Lower lobe of right lung (tissue), 2 donors: Measurements from ENCODE around the gene PPP1CB. TPM values are rescaled to one million over a fixed set of nuclear protein-coding genes. Genes with fewer than 3 reads are reported as not detected.

Experiments
- ATAC-seq, 2 donors: fragments of 200-7000 bp; cut with Tn5 transposase; one replicate each; pipeline ENCODE4 v1.9.1; 2020 to 2022; ENCODE audit warnings: mild to moderate bottlenecking in 2 of 2, moderate library complexity in 2 of 2
- DNase-seq: peaks from one replicate; pipeline ENCODE4 v3.0.0-alpha.2; 2020
- H3K27ac ChIP-seq: fragments of 200-600 bp; one replicate; pipeline ENCODE4 v1.8.0; 2022
- H3K27me3 ChIP-seq: fragments of 200-600 bp; one replicate; pipeline ENCODE4 v1.8.0; 2022; ENCODE audit warnings: low read depth
- H3K36me3 ChIP-seq: fragments of 200-600 bp; one replicate; pipeline ENCODE4 v1.8.0; 2022; ENCODE audit warnings: mild to moderate bottlenecking
- H3K4me1 ChIP-seq: fragments of 200-600 bp; one replicate; pipeline ENCODE4 v1.8.0; 2022
- H3K4me3 ChIP-seq: fragments of 200-600 bp; one replicate; pipeline ENCODE4 v1.8.0; 2022; ENCODE audit warnings: mild to moderate bottlenecking
- H3K9me3 ChIP-seq: fragments of 200-600 bp; one replicate; pipeline ENCODE4 v1.8.0; 2022
- intact Hi-C: fragments of 100-400 bp; cut with DNase I; formaldehyde crosslinking; loops from one replicate; pipeline ENCODE4 v1.11.0; 2022
- total RNA-seq: library from RNA; stranded (reverse); fragmentation: NEBNext Ultra II Directional; extraction: Animal tissue kit (Norgen Biotek cat#: 25700); gene quantifications from one replicate; pipeline ENCODE4 v1.2.1, GENCODE V29; 2021
- TF ChIP-seq, protein P1 (sequence below): fragments of 200-600 bp; IDR thresholded peaks from one replicate; pipeline ENCODE4 v1.8.0; 2022; ENCODE audit warnings: antibody characterized with exemption, mild to moderate bottlenecking
- donor health status: DM: no; HTN: yes; CAD: no; lungs with severe emphysema.

PPP1CB gene
- total RNA-seq, 1 donor from 2014 or later: 233 TPM

DNA sequence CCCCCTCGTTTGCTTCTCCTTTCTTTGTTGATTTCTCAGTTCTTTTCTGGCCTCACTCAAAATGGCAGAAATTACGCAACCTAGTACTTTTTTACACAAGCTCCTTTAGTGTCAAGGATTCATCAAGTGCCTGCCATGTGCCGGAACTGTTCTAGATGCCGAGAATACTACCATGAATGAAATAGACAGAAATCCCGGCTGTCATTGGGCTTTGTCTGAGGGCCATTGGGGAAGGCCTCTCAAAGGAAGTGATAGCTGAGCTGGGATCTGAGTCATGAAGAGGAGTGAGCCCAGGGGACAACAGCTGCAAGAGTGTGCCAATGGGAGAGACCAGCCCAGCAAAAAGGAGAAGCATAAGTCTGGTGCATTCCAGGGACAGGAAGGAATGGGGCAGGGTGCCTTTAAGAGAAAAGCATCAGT lies 34.3 kb upstream of the PPP1CB start:
- H3K27ac ChIP-seq: peak overlapping the region; percentile 87
- TF ChIP-seq, protein P1, sequence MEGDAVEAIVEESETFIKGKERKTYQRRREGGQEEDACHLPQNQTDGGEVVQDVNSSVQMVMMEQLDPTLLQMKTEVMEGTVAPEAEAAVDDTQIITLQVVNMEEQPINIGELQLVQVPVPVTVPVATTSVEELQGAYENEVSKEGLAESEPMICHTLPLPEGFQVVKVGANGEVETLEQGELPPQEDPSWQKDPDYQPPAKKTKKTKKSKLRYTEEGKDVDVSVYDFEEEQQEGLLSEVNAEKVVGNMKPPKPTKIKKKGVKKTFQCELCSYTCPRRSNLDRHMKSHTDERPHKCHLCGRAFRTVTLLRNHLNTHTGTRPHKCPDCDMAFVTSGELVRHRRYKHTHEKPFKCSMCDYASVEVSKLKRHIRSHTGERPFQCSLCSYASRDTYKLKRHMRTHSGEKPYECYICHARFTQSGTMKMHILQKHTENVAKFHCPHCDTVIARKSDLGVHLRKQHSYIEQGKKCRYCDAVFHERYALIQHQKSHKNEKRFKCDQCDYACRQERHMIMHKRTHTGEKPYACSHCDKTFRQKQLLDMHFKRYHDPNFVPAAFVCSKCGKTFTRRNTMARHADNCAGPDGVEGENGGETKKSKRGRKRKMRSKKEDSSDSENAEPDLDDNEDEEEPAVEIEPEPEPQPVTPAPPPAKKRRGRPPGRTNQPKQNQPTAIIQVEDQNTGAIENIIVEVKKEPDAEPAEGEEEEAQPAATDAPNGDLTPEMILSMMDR: no peak
- intact Hi-C loops: no loop called here
- DNase-seq (peak; percentile 74), ATAC-seq (peak; percentile 92)
- no peaks in the 10 kb centered on the region for H3K27me3 ChIP-seq
- H3K9me3 ChIP-seq: no peaks in the 10 kb centered on the region
- peaks cover 28% of the 10 kb centered on the region for H3K4me1 ChIP-seq
- H3K4me3 ChIP-seq: no peak overlapping the region
- no peaks in the 10 kb centered on the region for H3K36me3 ChIP-seq

DNA sequence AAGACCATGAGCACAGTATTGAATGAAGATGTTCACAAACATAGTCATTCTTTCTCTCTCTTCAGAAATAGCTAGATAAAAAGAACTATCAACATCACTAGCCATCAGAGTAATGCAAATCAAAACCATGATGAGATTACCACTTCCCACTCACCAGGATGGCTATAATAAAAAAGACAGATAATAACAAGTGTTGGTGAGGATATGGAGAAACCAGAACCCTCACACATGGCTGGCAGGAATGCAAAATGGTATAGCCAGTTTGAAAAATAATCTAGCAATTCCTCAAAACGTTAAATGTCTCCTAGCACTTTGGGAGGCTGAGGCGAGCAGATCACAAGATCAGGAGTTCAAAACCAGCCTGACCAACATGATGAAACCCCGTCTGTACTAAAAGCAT lies 31.3 kb upstream of the PPP1CB start:
- DNase-seq (no peak), ATAC-seq (no peak)
- TF ChIP-seq, protein P1: no peak
- Histone ChIP-seq H3K36me3 (no peaks in the 10 kb centered on the region), H3K27me3 (no peaks in the 10 kb centered on the region), H3K9me3 (no peaks in the 10 kb centered on the region), H3K4me1 (peaks cover 23% of the 10 kb centered on the region), H3K4me3 (no peak overlapping the region), H3K27ac (no peak overlapping the region)
- intact Hi-C loops: no loop called here

DNA sequence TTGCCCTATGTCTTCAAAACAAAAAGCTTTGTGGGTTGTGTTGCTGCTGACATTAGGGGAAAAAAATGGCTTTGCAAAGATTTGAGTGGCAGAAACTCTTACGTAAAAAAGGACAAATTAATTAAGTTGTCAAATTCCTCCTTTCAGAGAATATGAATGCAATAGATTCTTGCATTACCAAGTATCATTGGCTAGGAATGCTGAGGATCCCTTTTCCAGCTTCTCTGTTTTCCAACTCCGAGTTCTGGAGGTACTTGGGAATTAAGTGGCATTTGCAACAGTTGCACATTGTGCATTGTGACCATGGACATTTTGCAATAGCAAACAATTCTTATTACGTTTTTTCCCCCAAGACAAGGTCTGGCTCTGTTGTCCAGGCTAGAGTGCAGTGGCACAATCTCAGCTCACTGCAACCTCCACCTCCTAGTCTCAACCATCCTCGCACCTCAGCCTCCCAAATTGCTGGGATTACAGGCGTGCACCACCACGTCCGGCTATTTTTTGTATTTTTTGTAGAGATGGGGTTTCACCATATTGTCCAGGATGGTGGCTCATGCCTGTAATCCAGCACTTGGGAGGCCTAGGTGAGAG lies 29.9 kb upstream of the PPP1CB start:
- H3K27me3 ChIP-seq: no peaks in the 10 kb centered on the region
- intact Hi-C loops: no loop called here
- H3K4me1 ChIP-seq: peaks cover 10% of the 10 kb centered on the region
- no peak overlapping the region for H3K4me3 ChIP-seq
- DNase-seq (no peak), ATAC-seq (no peak)
- TF ChIP-seq, protein P1: no peak
- H3K36me3 ChIP-seq: no peaks in the 10 kb centered on the region
- H3K27ac ChIP-seq: no peak overlapping the region
- H3K9me3 ChIP-seq: no peaks in the 10 kb centered on the region

DNA sequence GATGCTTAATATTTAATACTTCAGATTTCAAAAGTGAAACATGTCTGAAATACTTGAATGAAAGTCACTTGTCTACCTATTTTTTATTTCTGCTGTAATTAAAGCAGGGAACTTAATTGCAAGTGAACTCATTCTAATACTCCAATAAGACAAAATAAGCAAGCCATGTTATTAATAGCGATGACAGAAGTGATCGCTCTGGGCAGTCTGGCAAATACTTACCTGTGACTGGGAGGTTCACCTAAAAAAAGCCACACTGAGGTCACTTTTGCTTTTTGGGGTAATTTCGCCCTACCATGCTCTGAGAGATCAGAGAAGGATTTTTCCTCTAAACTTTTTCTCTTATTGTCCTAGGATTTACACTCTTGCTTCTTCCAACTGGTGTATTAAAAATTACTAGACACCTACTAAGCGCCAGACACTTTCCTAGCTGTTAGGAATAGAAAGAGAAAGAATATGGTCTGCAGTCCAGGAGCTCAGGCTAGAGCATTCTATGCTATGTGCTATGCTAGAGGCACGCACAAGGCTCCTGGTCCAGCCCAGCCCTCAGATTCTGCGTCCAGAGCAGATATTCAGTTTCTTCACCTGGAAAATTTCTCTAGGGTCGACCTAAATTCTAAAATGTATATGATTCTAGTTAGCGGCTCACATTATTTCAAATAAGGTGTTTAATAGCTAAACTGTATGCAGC lies 26.5 kb upstream of the PPP1CB start:
- Histone ChIP-seq H3K27ac (no peak overlapping the region), H3K4me3 (no peak overlapping the region), H3K27me3 (no peaks in the 10 kb centered on the region), H3K36me3 (no peaks in the 10 kb centered on the region), H3K9me3 (no peaks in the 10 kb centered on the region), H3K4me1 (no peaks in the 10 kb centered on the region)
- intact Hi-C loops: no loop called here
- no peak for DNase-seq
- TF ChIP-seq, protein P1: no peak
- ATAC-seq: no peak

DNA sequence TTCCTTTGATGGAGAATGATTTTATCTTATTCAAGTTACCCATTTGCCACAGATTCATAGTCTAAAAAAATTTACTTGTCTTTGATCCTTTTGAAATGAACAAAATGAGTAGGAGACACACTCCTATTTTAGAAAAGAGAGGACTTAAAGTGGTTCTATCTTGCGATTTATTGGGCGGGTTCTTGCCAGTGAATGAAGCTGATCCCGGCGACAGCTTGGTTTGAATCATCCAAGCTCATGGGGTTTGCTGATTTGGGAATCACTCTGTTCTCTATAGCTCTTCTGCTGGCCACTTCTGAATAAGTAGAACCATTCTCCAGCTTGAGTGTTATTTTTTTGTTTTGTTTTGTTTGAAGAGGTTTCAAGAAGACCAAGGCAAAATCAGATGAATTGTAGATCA lies 25.5 kb upstream of the PPP1CB start:
- Histone ChIP-seq H3K27me3 (no peaks in the 10 kb centered on the region), H3K9me3 (no peaks in the 10 kb centered on the region), H3K4me3 (no peak overlapping the region), H3K4me1 (no peaks in the 10 kb centered on the region), H3K27ac (no peak overlapping the region), H3K36me3 (no peaks in the 10 kb centered on the region)
- intact Hi-C loops: no loop called here
- DNase-seq: no peak
- TF ChIP-seq, protein P1: no peak
- ATAC-seq: no peak
